B cell (primary cell): Measurements from ENCODE around the gene ZSWIM6. TPM values are rescaled to one million over a fixed set of nuclear protein-coding genes. Genes with fewer than 3 reads are reported as not detected.

Experiments
- ATAC-seq: fragments of 200-7000 bp; cut with Tn5 transposase; one replicate; pipeline ENCODE4 v1.10.0; 2021; ENCODE audit warnings: low read depth, mild to moderate bottlenecking, moderate number of reproducible peaks, moderate library complexity
- CTCF ChIA-PET: fragments of 350-600 bp; sonication (Branson Sonifier 250); formaldehyde crosslinking; loops from one replicate; lab custom pipeline; 2021; ENCODE audit warnings: antibody characterized with exemption, inconsistent platforms; lab: Charles Lee
- POLR2A ChIA-PET: fragments of 350-600 bp; sonication (Branson Sonifier 250); formaldehyde crosslinking; loops from one replicate; lab custom pipeline; 2021; ENCODE audit warnings: antibody characterized with exemption; lab: Charles Lee
- DNase-seq: peaks from one replicate; pipeline ENCODE4 v3.0.0; 2013
- H2AFZ ChIP-seq: 2 replicates; pipeline ENCODE4 v1.6.1; 2012; ENCODE audit warnings: mild to moderate bottlenecking, low read depth, low read length; ENCODE audit not compliant: insufficient read depth, poor library complexity, severe bottlenecking
- H3K27ac ChIP-seq, 2 donors: 1 replicate in 1 of 2; 2 replicates in 1 of 2; pipeline ENCODE4 v1.5.1; 2012 to 2013; ENCODE audit warnings: low read length in 2 of 2, mild to moderate bottlenecking in 2 of 2, moderate library complexity in 1 of 2
- H3K27me3 ChIP-seq, 4 experiments: fragments of 200-600 bp in 1 of 4; sonication (generic) in 1 of 4; replicated peaks in 1 of 4; 1 replicate in 2 of 4; 2 replicates in 2 of 4; pipeline versions ENCODE4 v1.6.1 to v1.7.0; 2013 to 2016; ENCODE audit warnings: low read length in 3 of 4, mild to moderate bottlenecking in 2 of 4, mixed read lengths in 1 of 4, moderate library complexity in 1 of 4; ENCODE audit not compliant: insufficient read depth in 4 of 4, control insufficient read depth in 3 of 4; ENCODE audit errors: control extremely low read depth in 1 of 4
- H3K36me3 ChIP-seq, 2 experiments: replicated peaks in 1 of 2; 1 replicate in 1 of 2; 2 replicates in 1 of 2; pipeline versions ENCODE4 v1.6.1 to v1.7.1; 2013; ENCODE audit warnings: low read length in 1 of 2; ENCODE audit not compliant: insufficient read depth in 2 of 2, control insufficient read depth in 1 of 2; ENCODE audit errors: control extremely low read depth in 1 of 2, extremely low read depth in 1 of 2
- H3K4me1 ChIP-seq, 2 donors: fragments of 200-600 bp in 1 of 2; sonication (generic) in 1 of 2; 1 replicate in 1 of 2; 2 replicates in 1 of 2; pipeline versions ENCODE4 v1.5.1 to v1.6.1; 2013 to 2017; ENCODE audit warnings: low read length in 2 of 2; ENCODE audit not compliant: control insufficient read depth in 2 of 2, insufficient read depth in 2 of 2
- H3K4me2 ChIP-seq: replicated peaks from 2 replicates; pipeline ENCODE3; 2012; ENCODE audit warnings: mild to moderate bottlenecking, low read depth, low read length; ENCODE audit not compliant: poor library complexity, severe bottlenecking
- H3K4me3 ChIP-seq, 5 experiments: fragments of 200-600 bp in 1 of 5; sonication (generic) in 1 of 5; 1 replicate in 3 of 5; 2 replicates in 2 of 5; pipeline versions ENCODE4 v1.5.1 to v1.7.0; 2011 to 2016; ENCODE audit warnings: low read length in 4 of 5, mild to moderate bottlenecking in 4 of 5, low read depth in 2 of 5, control low read depth in 1 of 5, moderate library complexity in 1 of 5; ENCODE audit not compliant: insufficient read depth in 1 of 5; ENCODE audit errors: control extremely low read depth in 1 of 5, extremely low read depth in 1 of 5
- H3K79me2 ChIP-seq: fragments of 200-600 bp; sonication (generic); one replicate; pipeline ENCODE4 v1.6.0; 2016; ENCODE audit warnings: low read length; ENCODE audit not compliant: control insufficient read depth, insufficient read depth
- H3K9ac ChIP-seq: fragments of 200-600 bp; sonication (generic); 2 replicates; pipeline ENCODE4 v1.6.1; 2017; ENCODE audit warnings: mild to moderate bottlenecking, low read length, moderate library complexity
- H3K9me3 ChIP-seq, 3 donors: one replicate each; pipeline versions ENCODE4 v1.6.1 to v1.7.1; 2013; ENCODE audit warnings: low read length in 2 of 3; ENCODE audit not compliant: control insufficient read depth in 2 of 3, insufficient read depth in 1 of 3; ENCODE audit errors: control extremely low read depth in 1 of 3
- H4K20me1 ChIP-seq: 2 replicates; pipeline ENCODE4 v1.6.0; 2012; ENCODE audit warnings: mild to moderate bottlenecking, low read length; ENCODE audit not compliant: insufficient read depth, control insufficient read depth, poor library complexity, severe bottlenecking
- H3K27ac Mint-ChIP-seq: one replicate; pipeline ENCODE4 v1.8.0; 2021; ENCODE audit warnings: mixed read lengths
- H3K27me3 Mint-ChIP-seq: one replicate; pipeline ENCODE4 v1.8.0; 2021; ENCODE audit warnings: mixed read lengths
- H3K4me1 Mint-ChIP-seq: one replicate; pipeline ENCODE4 v1.8.0; 2021; ENCODE audit warnings: mixed read lengths
- H3K4me3 Mint-ChIP-seq: one replicate; pipeline ENCODE4 v1.8.0; 2021; ENCODE audit warnings: mixed read lengths
- H3K9me3 Mint-ChIP-seq: one replicate; pipeline ENCODE4 v1.8.0; 2022; ENCODE audit warnings: mixed read lengths; ENCODE audit not compliant: insufficient read depth
- CTCF ChIP-seq: fragments of 200-600 bp; IDR thresholded peaks from one replicate; pipeline ENCODE4 v1.8.0; 2022; ENCODE audit warnings: antibody characterized with exemption, mild to moderate bottlenecking
- EZH2 ChIP-seq: IDR thresholded peaks from 2 replicates; pipeline ENCODE4 v1.6.1; 2012; ENCODE audit warnings: borderline replicate concordance, low read depth, mild to moderate bottlenecking, moderate library complexity, low read length; ENCODE audit not compliant: insufficient read depth, poor library complexity, severe bottlenecking
- WGBS: methylation state at CpG from one replicate; pipeline ENCODE4 v1.1.5; 2013; ENCODE audit warnings: missing lambda C conversion rate; ENCODE audit not compliant: insufficient coverage; 5-methylcytosine and 5-hydroxymethylcytosine counted together
- intact Hi-C: fragments of 100-400 bp; cut with micrococcal nuclease; formaldehyde crosslinking; loops from one replicate; pipeline ENCODE4 v1.10.0; 2022
- polyA plus RNA-seq: library from polyadenylated mRNA; depleted of rRNA; stranded (reverse); fragments of >200 nt; gene quantifications from 2 replicates; pipeline ENCODE4 v1.2.3, GENCODE V29; 2012
- total RNA-seq, 2 donors: library from RNA; stranded (reverse); fragments of 120-200 nt in 1 of 2; gene quantifications; 1 replicate in 1 of 2; 2 replicates in 1 of 2; pipeline versions ENCODE4 v1.2.3 to v1.2.4, GENCODE V29; 2013 to 2022

Gene ZSWIM6
- total and polyA plus RNA-seq, 2 donors (not counting 1 experiment from before 2014, with no cell fraction given) = 7.9 to 16.4 TPM

- H3K27me3 ChIP-seq = peaks cover 0 to 5% (median 0%) of the 10 kb centered on the region in 4 experiments
- H4K20me1 ChIP-seq = no peaks in the 10 kb centered on the region
- ChIA-PET CTCF (no interaction called here), POLR2A (no interaction called here)
- peaks cover 36% of the 10 kb centered on the region for H3K27me3 Mint-ChIP-seq
- H3K36me3 ChIP-seq = no peaks in the 10 kb centered on the region
- intact Hi-C loops = no loop called here
- TF ChIP-seq EZH2 (no peak), CTCF (no peak)
- H3K9me3 ChIP-seq = no peaks in the 10 kb centered on the region
- no peak overlapping the region for H3K4me3 ChIP-seq
- no peak for DNase-seq
- no peak overlapping the region for H3K4me3 Mint-ChIP-seq
- H3K27ac Mint-ChIP-seq = no peak overlapping the region
- 82% methylated on average over 5 of the region's 8 CpGs for WGBS
- H3K4me1 ChIP-seq = no peaks in the 10 kb centered on the region
- no peak overlapping the region for H2AFZ ChIP-seq
- no peak overlapping the region for H3K9ac ChIP-seq
- no peaks in the 10 kb centered on the region for H3K4me1 Mint-ChIP-seq
- no peak overlapping the region for H3K27ac ChIP-seq
- H3K4me2 ChIP-seq = no peak overlapping the region
- no peaks in the 10 kb centered on the region for H3K9me3 Mint-ChIP-seq
- no peaks in the 10 kb centered on the region for H3K79me2 ChIP-seq
- no peak for ATAC-seq
Measured at GRCh38 chr5:61311836-61312808, 19.9 kb upstream of the ZSWIM6 start.
